ENCODE data around the gene SSBP4.

Gene SSBP4

GRCh38 chr19:18389726-18390064 lies 29.5 kb upstream of the SSBP4 start:
- H3K9me3 ChIP-seq (ENCODE audit: control insufficient read depth, low read length) = no peaks in the 10 kb centered on the region
- no peak overlapping the region for H3K4me3 ChIP-seq (ENCODE audit: low read depth, low read length)
- H3K27me3 ChIP-seq (ENCODE audit: control insufficient read depth, insufficient read depth, low read length) = no peaks in the 10 kb centered on the region
- TF ChIP-seq, protein P1, sequence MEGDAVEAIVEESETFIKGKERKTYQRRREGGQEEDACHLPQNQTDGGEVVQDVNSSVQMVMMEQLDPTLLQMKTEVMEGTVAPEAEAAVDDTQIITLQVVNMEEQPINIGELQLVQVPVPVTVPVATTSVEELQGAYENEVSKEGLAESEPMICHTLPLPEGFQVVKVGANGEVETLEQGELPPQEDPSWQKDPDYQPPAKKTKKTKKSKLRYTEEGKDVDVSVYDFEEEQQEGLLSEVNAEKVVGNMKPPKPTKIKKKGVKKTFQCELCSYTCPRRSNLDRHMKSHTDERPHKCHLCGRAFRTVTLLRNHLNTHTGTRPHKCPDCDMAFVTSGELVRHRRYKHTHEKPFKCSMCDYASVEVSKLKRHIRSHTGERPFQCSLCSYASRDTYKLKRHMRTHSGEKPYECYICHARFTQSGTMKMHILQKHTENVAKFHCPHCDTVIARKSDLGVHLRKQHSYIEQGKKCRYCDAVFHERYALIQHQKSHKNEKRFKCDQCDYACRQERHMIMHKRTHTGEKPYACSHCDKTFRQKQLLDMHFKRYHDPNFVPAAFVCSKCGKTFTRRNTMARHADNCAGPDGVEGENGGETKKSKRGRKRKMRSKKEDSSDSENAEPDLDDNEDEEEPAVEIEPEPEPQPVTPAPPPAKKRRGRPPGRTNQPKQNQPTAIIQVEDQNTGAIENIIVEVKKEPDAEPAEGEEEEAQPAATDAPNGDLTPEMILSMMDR (IDR thresholded peaks at IDR 0.05) = no peak
- H3K79me2 ChIP-seq = no peaks in the 10 kb centered on the region
- H3K4me2 ChIP-seq (ENCODE audit: low read length) = no peak overlapping the region
- no peak overlapping the region for H3K27ac ChIP-seq
- no peak overlapping the region for H2AFZ ChIP-seq
- H3K36me3 ChIP-seq (ENCODE audit: control insufficient read depth, insufficient read depth, low read length) = no peaks in the 10 kb centered on the region
- H3K4me1 ChIP-seq = peaks cover 7% of the 10 kb centered on the region
- H3K9ac ChIP-seq = no peak overlapping the region

GRCh38 chr19:18390065-18390907 lies 28.9 kb upstream of the SSBP4 start:
- no peaks in the 10 kb centered on the region for H3K36me3 ChIP-seq (ENCODE audit: control insufficient read depth, insufficient read depth, low read length)
- peaks cover 7% of the 10 kb centered on the region for H3K4me1 ChIP-seq
- H3K27ac ChIP-seq = no peak overlapping the region
- H3K4me2 ChIP-seq (ENCODE audit: low read length) = no peak overlapping the region
- no peak overlapping the region for H3K9ac ChIP-seq
- H3K9me3 ChIP-seq (ENCODE audit: control insufficient read depth, low read length) = no peaks in the 10 kb centered on the region
- H3K79me2 ChIP-seq = no peaks in the 10 kb centered on the region
- no peak overlapping the region for H3K4me3 ChIP-seq (ENCODE audit: low read depth, low read length)
- H2AFZ ChIP-seq = no peak overlapping the region
- TF ChIP-seq, protein P1 (IDR thresholded peaks at IDR 0.05) = no peak
- no peaks in the 10 kb centered on the region for H3K27me3 ChIP-seq (ENCODE audit: control insufficient read depth, insufficient read depth, low read length)

- Histone ChIP-seq H3K4me1 (peaks cover 7% of the 10 kb centered on the region), H3K27ac (no peak overlapping the region), H3K79me2 (no peaks in the 10 kb centered on the region), H3K36me3 (ENCODE audit: control insufficient read depth, insufficient read depth, low read length) (no peaks in the 10 kb centered on the region), H3K27me3 (ENCODE audit: control insufficient read depth, insufficient read depth, low read length) (no peaks in the 10 kb centered on the region), H3K9ac (no peak overlapping the region), H3K4me2 (ENCODE audit: low read length) (no peak overlapping the region), H3K9me3 (ENCODE audit: control insufficient read depth, low read length) (no peaks in the 10 kb centered on the region), H2AFZ (no peak overlapping the region), H3K4me3 (ENCODE audit: low read depth, low read length) (no peak overlapping the region)
- TF ChIP-seq, protein P1 (IDR thresholded peaks at IDR 0.05) = no peak
Measured at GRCh38 chr19:18391509-18392075, 27.6 kb upstream of the SSBP4 start.

DNA sequence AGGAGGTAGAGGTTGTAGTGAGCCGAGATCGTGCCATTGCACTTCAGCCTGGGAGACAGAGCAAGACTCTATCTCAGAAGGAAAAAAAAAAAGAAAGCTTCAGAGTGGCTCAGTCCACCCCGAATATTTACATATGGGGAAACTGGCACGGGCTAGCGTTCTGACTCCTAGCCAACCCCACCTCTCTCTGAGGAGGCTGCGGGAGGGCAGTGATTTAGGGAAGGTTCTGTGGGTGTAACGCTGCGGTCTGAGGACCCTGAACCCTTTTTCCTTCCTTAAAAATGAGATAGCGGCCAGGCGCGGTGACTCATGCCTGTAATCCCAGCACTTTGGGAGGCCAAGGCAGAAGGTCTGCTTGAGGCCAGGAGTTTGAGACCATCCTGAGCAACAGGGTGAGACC lies 26.8 kb upstream of the SSBP4 start:
- H3K9ac ChIP-seq = no peak overlapping the region
- H2AFZ ChIP-seq = no peak overlapping the region
- no peak overlapping the region for H3K27ac ChIP-seq
- no peaks in the 10 kb centered on the region for H3K9me3 ChIP-seq (ENCODE audit: control insufficient read depth, low read length)
- TF ChIP-seq, protein P1 (IDR thresholded peaks at IDR 0.05) = no peak
- H3K27me3 ChIP-seq (ENCODE audit: control insufficient read depth, insufficient read depth, low read length) = no peaks in the 10 kb centered on the region
- H3K4me2 ChIP-seq (ENCODE audit: low read length) = no peak overlapping the region
- no peak overlapping the region for H3K4me3 ChIP-seq (ENCODE audit: low read depth, low read length)
- H3K36me3 ChIP-seq (ENCODE audit: control insufficient read depth, insufficient read depth, low read length) = no peaks in the 10 kb centered on the region
- H3K79me2 ChIP-seq = no peaks in the 10 kb centered on the region
- peaks cover 7% of the 10 kb centered on the region for H3K4me1 ChIP-seq

Data from parathyroid adenoma (tissue), 2 donors.